GM23338 (cell line): ENCODE results near the gene FGF10. TPM values are rescaled to one million over a fixed set of nuclear protein-coding genes. Genes with fewer than 3 reads are reported as not detected.

Experiments
- ATAC-seq: fragments of 200-7000 bp; cut with Tn5 transposase; 3 replicates; pipeline ENCODE4 v1.9.1; 2020
- DNase-seq: peaks from one replicate; pipeline ENCODE4 v3.0.0-alpha.2; 2015; ENCODE audit warnings: low spot score
- H2AFZ ChIP-seq: fragments of 200-600 bp; sonication (generic); 2 replicates; pipeline ENCODE4 v1.8.0; 2016; ENCODE audit warnings: antibody characterized with exemption, mild to moderate bottlenecking, moderate library complexity
- H3F3A ChIP-seq: fragments of 200-600 bp; sonication (generic); replicated peaks from 2 replicates; pipeline ENCODE4 v1.8.0; 2017; ENCODE audit warnings: antibody characterized with exemption, mixed run types, low read depth
- H3K27ac ChIP-seq: fragments of 200-600 bp; sonication (generic); 2 replicates; pipeline ENCODE4 v1.6.1; 2016; ENCODE audit warnings: low read depth
- H3K27me3 ChIP-seq: fragments of 200-600 bp; sonication (generic); 2 replicates; pipeline ENCODE4 v1.8.0; 2016; ENCODE audit warnings: mild to moderate bottlenecking, mixed run types, moderate library complexity; ENCODE audit not compliant: insufficient read depth
- H3K36me3 ChIP-seq: fragments of 200-600 bp; sonication (generic); 2 replicates; pipeline ENCODE4 v1.8.0; 2016; ENCODE audit warnings: mild to moderate bottlenecking; ENCODE audit not compliant: insufficient read depth
- H3K4me1 ChIP-seq: fragments of 200-600 bp; sonication (generic); 2 replicates; pipeline ENCODE4 v1.8.0; 2016; ENCODE audit warnings: mild to moderate bottlenecking, moderate library complexity; ENCODE audit not compliant: insufficient read depth
- H3K4me2 ChIP-seq: fragments of 200-600 bp; sonication (generic); 2 replicates; pipeline ENCODE4 v1.7.1; 2017; ENCODE audit warnings: mixed run types
- H3K4me3 ChIP-seq: fragments of 200-600 bp; sonication (generic); 2 replicates; pipeline ENCODE4 v1.6.1; 2016; ENCODE audit warnings: mixed run types
- H3K79me2 ChIP-seq: fragments of 200-600 bp; sonication (generic); replicated peaks from 2 replicates; pipeline ENCODE4 v1.8.0; 2017; ENCODE audit warnings: mild to moderate bottlenecking; ENCODE audit not compliant: insufficient read depth
- H3K9me2 ChIP-seq: fragments of 200-600 bp; sonication (generic); 2 replicates; pipeline ENCODE4 v1.8.0; 2017; ENCODE audit not compliant: insufficient read depth
- H4K20me1 ChIP-seq: fragments of 200-600 bp; sonication (generic); replicated peaks from 2 replicates; pipeline ENCODE4 v1.8.0; 2017; ENCODE audit warnings: mild to moderate bottlenecking; ENCODE audit not compliant: insufficient read depth
- H3K27ac Mint-ChIP-seq: 2 replicates; pipeline ENCODE4 v1.8.0; 2020; ENCODE audit warnings: inconsistent platforms, mild to moderate bottlenecking, moderate library complexity, mixed read lengths
- H3K27me3 Mint-ChIP-seq: 3 replicates; pipeline ENCODE4 v1.8.0; 2022; ENCODE audit warnings: low read depth, mild to moderate bottlenecking, moderate library complexity, mixed read lengths, inconsistent platforms; ENCODE audit not compliant: insufficient read depth, poor library complexity
- H3K36me3 Mint-ChIP-seq: 3 replicates; pipeline ENCODE4 v1.8.0; 2021; ENCODE audit warnings: low read depth, mild to moderate bottlenecking, inconsistent platforms, moderate library complexity, mixed read lengths
- H3K4me1 Mint-ChIP-seq: 3 replicates; pipeline ENCODE4 v1.8.0; 2020; ENCODE audit warnings: mild to moderate bottlenecking, inconsistent platforms, mixed read lengths
- H3K4me3 Mint-ChIP-seq: 3 replicates; pipeline ENCODE4 v1.8.0; 2021; ENCODE audit warnings: moderate library complexity, mild to moderate bottlenecking, inconsistent platforms, mixed read lengths
- H3K9me3 Mint-ChIP-seq: 3 replicates; pipeline ENCODE4 v1.8.0; 2020; ENCODE audit warnings: moderate library complexity, mild to moderate bottlenecking, inconsistent platforms, mixed read lengths
- POLR2AphosphoS5 ChIP-seq: IDR thresholded peaks from 2 replicates; pipeline ENCODE4 v1.6.1; 2016; ENCODE audit warnings: antibody characterized with exemption, low read depth
- STAT1 ChIP-seq: IDR thresholded peaks from one replicate; pipeline ENCODE4 v1.6.1; 2016; ENCODE audit warnings: antibody characterized with exemption; ENCODE audit not compliant: unreplicated experiment
- ZNF331 ChIP-seq: fragments of 250-450 bp; sonication (Bioruptor Pico); IDR thresholded peaks from 2 replicates; pipeline ENCODE4 v1.5.0; 2020; ENCODE audit warnings: low read depth, mild to moderate bottlenecking, moderate library complexity
- polyA plus RNA-seq: library from polyadenylated mRNA; unstranded; fragments of >200 nt; fragmentation: Nextera tagmentation; extraction: Ambion mirVana; gene quantifications from 2 replicates; pipeline ENCODE4 v1.2.1, GENCODE V29; 2016
- total RNA-seq: library from RNA; depleted of rRNA; stranded (reverse); fragments of >200 nt; shearing (Covaris generic); gene quantifications from 2 replicates; pipeline ENCODE4 v1.2.3, GENCODE V29; 2014
- TF ChIP-seq, protein P1 (sequence below): fragments of 250-450 bp; sonication (Bioruptor Pico); IDR thresholded peaks from 2 replicates; pipeline ENCODE4 v1.5.0; 2020; ENCODE audit warnings: mild to moderate bottlenecking, moderate library complexity
- TF ChIP-seq, protein P2 (sequence below), 2 experiments: fragments of 200-600 bp in 1 of 2; sonication (generic) in 1 of 2; conservative IDR thresholded peaks; 2 replicates each; pipeline versions ENCODE4 v1.5.1 to v1.6.1; 2016 to 2017; ENCODE audit warnings: antibody characterized with exemption in 2 of 2, low read depth in 2 of 2, mild to moderate bottlenecking in 2 of 2, moderate library complexity in 1 of 2

The FGF10 gene
- total and polyA plus RNA-seq, 2 experiments from 2014 or later, result 0.24 to 0.50 TPM

DNA sequence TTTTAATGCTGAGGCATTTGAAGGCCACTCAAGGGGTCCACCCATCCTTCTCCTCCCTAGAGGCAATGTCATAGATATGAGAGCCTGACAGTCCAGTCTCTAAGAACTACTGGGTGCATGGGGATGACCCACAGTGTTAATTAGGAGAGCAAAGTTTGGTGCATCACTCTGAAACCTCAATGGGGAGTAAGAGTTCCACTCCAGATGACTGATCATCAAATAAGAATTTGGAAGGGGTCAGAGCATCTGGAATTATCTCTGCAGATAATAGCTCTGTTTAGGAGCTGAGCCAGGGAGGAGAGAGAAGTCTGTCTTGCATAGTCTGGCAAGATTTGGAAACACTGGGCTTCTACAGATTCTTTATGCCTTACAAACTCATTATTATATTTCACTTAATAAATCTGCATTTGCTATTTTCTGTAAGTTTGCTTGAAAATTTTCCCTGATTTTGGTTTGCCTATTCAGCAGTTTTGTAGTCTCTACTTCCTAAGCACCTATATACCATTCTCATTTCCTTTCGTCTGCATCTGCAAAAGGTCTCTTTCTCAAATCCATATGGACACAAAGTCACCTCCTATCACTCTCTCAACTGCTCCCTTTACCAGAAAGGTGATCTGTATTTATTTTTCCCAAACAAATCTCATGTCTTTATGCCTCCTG lies 27.7 kb downstream of the FGF10 start (continued):
- TF ChIP-seq, protein P1, sequence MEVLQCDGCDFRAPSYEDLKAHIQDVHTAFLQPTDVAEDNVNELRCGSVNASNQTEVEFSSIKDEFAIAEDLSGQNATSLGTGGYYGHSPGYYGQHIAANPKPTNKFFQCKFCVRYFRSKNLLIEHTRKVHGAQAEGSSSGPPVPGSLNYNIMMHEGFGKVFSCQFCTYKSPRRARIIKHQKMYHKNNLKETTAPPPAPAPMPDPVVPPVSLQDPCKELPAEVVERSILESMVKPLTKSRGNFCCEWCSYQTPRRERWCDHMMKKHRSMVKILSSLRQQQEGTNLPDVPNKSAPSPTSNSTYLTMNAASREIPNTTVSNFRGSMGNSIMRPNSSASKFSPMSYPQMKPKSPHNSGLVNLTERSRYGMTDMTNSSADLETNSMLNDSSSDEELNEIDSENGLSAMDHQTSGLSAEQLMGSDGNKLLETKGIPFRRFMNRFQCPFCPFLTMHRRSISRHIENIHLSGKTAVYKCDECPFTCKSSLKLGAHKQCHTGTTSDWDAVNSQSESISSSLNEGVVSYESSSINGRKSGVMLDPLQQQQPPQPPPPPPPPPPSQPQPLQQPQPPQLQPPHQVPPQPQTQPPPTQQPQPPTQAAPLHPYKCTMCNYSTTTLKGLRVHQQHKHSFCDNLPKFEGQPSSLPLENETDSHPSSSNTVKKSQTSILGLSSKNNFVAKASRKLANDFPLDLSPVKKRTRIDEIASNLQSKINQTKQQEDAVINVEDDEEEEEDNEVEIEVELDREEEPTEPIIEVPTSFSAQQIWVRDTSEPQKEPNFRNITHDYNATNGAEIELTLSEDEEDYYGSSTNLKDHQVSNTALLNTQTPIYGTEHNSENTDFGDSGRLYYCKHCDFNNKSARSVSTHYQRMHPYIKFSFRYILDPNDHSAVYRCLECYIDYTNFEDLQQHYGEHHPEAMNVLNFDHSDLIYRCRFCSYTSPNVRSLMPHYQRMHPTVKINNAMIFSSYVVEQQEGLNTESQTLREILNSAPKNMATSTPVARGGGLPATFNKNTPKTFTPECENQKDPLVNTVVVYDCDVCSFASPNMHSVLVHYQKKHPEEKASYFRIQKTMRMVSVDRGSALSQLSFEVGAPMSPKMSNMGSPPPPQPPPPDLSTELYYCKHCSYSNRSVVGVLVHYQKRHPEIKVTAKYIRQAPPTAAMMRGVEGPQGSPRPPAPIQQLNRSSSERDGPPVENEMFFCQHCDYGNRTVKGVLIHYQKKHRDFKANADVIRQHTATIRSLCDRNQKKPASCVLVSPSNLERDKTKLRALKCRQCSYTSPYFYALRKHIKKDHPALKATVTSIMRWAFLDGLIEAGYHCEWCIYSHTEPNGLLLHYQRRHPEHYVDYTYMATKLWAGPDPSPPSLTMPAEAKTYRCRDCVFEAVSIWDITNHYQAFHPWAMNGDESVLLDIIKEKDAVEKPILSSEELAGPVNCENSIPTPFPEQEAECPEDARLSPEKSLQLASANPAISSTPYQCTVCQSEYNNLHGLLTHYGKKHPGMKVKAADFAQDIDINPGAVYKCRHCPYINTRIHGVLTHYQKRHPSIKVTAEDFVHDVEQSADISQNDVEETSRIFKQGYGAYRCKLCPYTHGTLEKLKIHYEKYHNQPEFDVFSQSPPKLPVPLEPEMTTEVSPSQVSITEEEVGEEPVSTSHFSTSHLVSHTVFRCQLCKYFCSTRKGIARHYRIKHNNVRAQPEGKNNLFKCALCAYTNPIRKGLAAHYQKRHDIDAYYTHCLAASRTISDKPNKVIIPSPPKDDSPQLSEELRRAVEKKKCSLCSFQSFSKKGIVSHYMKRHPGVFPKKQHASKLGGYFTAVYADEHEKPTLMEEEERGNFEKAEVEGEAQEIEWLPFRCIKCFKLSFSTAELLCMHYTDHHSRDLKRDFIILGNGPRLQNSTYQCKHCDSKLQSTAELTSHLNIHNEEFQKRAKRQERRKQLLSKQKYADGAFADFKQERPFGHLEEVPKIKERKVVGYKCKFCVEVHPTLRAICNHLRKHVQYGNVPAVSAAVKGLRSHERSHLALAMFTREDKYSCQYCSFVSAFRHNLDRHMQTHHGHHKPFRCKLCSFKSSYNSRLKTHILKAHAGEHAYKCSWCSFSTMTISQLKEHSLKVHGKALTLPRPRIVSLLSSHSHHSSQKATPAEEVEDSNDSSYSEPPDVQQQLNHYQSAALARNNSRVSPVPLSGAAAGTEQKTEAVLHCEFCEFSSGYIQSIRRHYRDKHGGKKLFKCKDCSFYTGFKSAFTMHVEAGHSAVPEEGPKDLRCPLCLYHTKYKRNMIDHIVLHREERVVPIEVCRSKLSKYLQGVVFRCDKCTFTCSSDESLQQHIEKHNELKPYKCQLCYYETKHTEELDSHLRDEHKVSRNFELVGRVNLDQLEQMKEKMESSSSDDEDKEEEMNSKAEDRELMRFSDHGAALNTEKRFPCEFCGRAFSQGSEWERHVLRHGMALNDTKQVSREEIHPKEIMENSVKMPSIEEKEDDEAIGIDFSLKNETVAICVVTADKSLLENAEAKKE (CRISPR knock-in tag), result no peak
- TF ChIP-seq ZNF331 (CRISPR knock-in tag), result no peak
- TF ChIP-seq, protein P2, sequence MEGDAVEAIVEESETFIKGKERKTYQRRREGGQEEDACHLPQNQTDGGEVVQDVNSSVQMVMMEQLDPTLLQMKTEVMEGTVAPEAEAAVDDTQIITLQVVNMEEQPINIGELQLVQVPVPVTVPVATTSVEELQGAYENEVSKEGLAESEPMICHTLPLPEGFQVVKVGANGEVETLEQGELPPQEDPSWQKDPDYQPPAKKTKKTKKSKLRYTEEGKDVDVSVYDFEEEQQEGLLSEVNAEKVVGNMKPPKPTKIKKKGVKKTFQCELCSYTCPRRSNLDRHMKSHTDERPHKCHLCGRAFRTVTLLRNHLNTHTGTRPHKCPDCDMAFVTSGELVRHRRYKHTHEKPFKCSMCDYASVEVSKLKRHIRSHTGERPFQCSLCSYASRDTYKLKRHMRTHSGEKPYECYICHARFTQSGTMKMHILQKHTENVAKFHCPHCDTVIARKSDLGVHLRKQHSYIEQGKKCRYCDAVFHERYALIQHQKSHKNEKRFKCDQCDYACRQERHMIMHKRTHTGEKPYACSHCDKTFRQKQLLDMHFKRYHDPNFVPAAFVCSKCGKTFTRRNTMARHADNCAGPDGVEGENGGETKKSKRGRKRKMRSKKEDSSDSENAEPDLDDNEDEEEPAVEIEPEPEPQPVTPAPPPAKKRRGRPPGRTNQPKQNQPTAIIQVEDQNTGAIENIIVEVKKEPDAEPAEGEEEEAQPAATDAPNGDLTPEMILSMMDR (conservative IDR thresholded peaks at IDR 0.05; ENCODE audit: low read depth in 2 of 2), result no peak

DNA sequence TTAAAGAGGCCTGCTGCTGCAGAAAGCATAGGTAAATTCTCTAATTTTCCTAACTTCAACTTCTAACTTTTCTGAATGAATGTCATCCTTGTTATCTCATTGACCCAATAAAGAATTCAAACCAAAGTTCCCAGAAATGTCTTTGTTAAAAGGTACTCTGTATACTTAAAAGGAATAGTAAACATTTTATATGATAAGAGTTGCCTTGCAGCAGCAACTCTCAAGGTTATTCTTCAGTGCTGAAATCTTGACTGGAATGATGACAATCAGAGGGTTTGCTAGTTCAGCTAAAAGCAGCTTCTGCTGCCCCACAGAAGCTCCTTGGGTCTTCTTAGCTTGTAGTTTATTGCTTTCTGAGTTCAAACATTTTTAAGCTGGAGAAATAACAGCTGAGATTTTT lies 28.3 kb downstream of the FGF10 start:
- no peak for TF ChIP-seq POLR2AphosphoS5
- TF ChIP-seq STAT1, result no peak
- H3K4me1 Mint-ChIP-seq, result no peaks in the 10 kb centered on the region
- no peaks in the 10 kb centered on the region for H3K36me3 Mint-ChIP-seq
- H2AFZ ChIP-seq, result no peak overlapping the region
- H3K9me3 Mint-ChIP-seq, result no peaks in the 10 kb centered on the region
- H3K4me3 Mint-ChIP-seq, result no peak overlapping the region
- no peak overlapping the region for H3K4me3 ChIP-seq
- no peaks in the 10 kb centered on the region for H3K79me2 ChIP-seq
- no peaks in the 10 kb centered on the region for H3K36me3 ChIP-seq
- H3K27ac ChIP-seq, result no peak overlapping the region
- no peaks in the 10 kb centered on the region for H3K9me2 ChIP-seq
- no peak overlapping the region for H3K27ac Mint-ChIP-seq
- H3K27me3 ChIP-seq, result no peaks in the 10 kb centered on the region
- H3K27me3 Mint-ChIP-seq, result no peaks in the 10 kb centered on the region
- no peak for DNase-seq
- no peak overlapping the region for H3K4me2 ChIP-seq
- no peaks in the 10 kb centered on the region for H3K4me1 ChIP-seq
- no peaks in the 10 kb centered on the region for H4K20me1 ChIP-seq
- no peak for ATAC-seq
- no peaks in the 10 kb centered on the region for H3F3A ChIP-seq
